Activated T-helper 1 cell treated with Interleukin-2 at 50 U/mL for 16 hours (primary cell): Measurements from ENCODE around the gene EMILIN3.

Source experiments
- DNase-seq: peaks from one replicate; pipeline ENCODE4 v3.0.0-alpha.2; 2020; ENCODE audit warnings: low read depth

Gene EMILIN3

GRCh38 chr20:41366546-41367392 lies at the start of gene EMILIN3:
EMILIN3 (minus strand) TSS chr20:41366818; CDS start chr20:41366634, 184 bp downstream.
- DNase-seq = no peak

- DNase-seq = no peak
These were observed 48.6 kb upstream of the EMILIN3 start for GRCh38 chr20:41415191-41415590.

- no peak for DNase-seq
These were observed 46.6 kb upstream of the EMILIN3 start for GRCh38 chr20:41413169-41413568.

GRCh38 chr20:41412324-41413120 lies 45.9 kb upstream of the EMILIN3 start:
- no peak for DNase-seq

- DNase-seq = no peak
These were observed 44.8 kb upstream of the EMILIN3 start for GRCh38 chr20:41411391-41411847.

- no peak for DNase-seq
These were observed 42.4 kb upstream of the EMILIN3 start for GRCh38 chr20:41408986-41409385.

GRCh38 chr20:41408156-41408794 lies 41.7 kb upstream of the EMILIN3 start:
- DNase-seq = no peak

GRCh38 chr20:41407607-41408006 lies 41.0 kb upstream of the EMILIN3 start:
- DNase-seq = no peak

GRCh38 chr20:41406896-41407444 lies 40.4 kb upstream of the EMILIN3 start:
- no peak for DNase-seq

GRCh38 chr20:41406353-41406752 lies 39.7 kb upstream of the EMILIN3 start:
- DNase-seq = no peak

GRCh38 chr20:41405436-41405835 lies 38.8 kb upstream of the EMILIN3 start:
- DNase-seq = no peak

GRCh38 chr20:41403604-41404003 lies 37.0 kb upstream of the EMILIN3 start:
- no peak for DNase-seq

- no peak for DNase-seq
These were observed 31.8 kb upstream of the EMILIN3 start for GRCh38 chr20:41398408-41398807.

GRCh38 chr20:41395667-41396664 lies 29.3 kb upstream of the EMILIN3 start:
- no peak for DNase-seq

GRCh38 chr20:41394931-41395666 lies 28.5 kb upstream of the EMILIN3 start:
- no peak for DNase-seq

GRCh38 chr20:41394081-41394480 lies 27.5 kb upstream of the EMILIN3 start:
- no peak for DNase-seq

GRCh38 chr20:41393705-41394066 lies 27.1 kb upstream of the EMILIN3 start:
- no peak for DNase-seq

- no peak for DNase-seq
These were observed 26.5 kb upstream of the EMILIN3 start for GRCh38 chr20:41392871-41393704.

- no peak for DNase-seq
These were observed 25.7 kb upstream of the EMILIN3 start for GRCh38 chr20:41392295-41392694.
